Measurements from ENCODE around the gene KRTAP5-6.

DNA sequence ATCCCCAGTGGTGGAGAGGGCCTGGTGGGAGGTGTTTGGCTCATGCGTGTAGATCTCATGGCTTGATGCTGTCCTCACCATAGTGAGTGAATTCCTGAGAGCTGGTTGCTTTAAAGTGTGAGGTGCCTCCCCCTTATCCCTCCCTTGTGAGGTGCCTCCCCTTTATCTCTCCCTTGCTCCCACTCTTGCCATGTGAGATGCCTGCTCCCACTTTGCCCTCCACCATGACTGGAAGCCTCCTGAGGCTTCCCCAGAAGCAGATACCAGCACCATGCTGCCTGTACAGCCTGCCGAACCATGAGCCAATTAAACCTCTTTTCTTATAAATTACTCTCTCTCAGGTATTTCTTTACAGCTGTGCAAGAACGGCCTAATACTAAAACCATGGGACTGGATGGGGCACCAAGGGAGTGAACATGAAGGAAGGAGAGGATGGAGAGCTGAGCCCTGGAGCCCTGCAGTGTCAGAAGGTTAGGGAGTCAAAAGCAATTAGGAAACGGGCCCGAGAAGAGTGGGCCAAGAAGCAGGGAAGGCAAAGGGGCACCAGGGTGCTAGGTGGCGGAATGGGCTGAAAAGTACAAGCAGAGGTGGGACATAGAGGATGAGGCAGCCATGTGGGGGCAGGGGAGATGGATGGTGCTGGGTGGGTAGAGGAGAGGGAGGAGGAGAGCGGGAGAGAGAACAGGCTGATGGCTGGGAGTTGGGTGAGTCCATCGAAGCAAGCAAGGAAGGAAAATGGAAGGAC, 44.0 kb downstream of the KRTAP5-6 start:
- TF ChIP-seq MAX (IDR thresholded peaks at IDR 0.05), result no peak
- TF ChIP-seq REST (IDR thresholded peaks at IDR 0.05; ENCODE audit: low read depth), result no peak
- no peak for TF ChIP-seq EP300 (IDR thresholded peaks at IDR 0.05; ENCODE audit: borderline replicate concordance)
- TF ChIP-seq YY1 (IDR thresholded peaks at IDR 0.05; ENCODE audit: low read depth), result no peak
- TF ChIP-seq, protein P1, sequence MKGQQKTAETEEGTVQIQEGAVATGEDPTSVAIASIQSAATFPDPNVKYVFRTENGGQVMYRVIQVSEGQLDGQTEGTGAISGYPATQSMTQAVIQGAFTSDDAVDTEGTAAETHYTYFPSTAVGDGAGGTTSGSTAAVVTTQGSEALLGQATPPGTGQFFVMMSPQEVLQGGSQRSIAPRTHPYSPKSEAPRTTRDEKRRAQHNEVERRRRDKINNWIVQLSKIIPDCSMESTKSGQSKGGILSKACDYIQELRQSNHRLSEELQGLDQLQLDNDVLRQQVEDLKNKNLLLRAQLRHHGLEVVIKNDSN (IDR thresholded peaks at IDR 0.05), result no peak
- no peak for TF ChIP-seq NFIC (IDR thresholded peaks at IDR 0.05)
- no peak for TF ChIP-seq TAF1 (IDR thresholded peaks at IDR 0.05; ENCODE audit: low read depth)
- no peak for TF ChIP-seq EGR1 (IDR thresholded peaks at IDR 0.05)
- TF ChIP-seq CREB1 (IDR thresholded peaks at IDR 0.05; ENCODE audit: low read depth), result no peak
- TF ChIP-seq FOXM1 (IDR thresholded peaks at IDR 0.05; ENCODE audit: borderline replicate concordance, low read depth), result no peak
- TF ChIP-seq TEAD4 (IDR thresholded peaks at IDR 0.05), result no peak
